ENCODE measurements around the gene NUP214. TPM values are rescaled to one million over a fixed set of nuclear protein-coding genes. Genes with fewer than 3 reads are reported as not detected.
"Not testable (repeated sequence)": the region's sequence is repeated elsewhere in the genome, so short reads cannot be mapped to it uniquely, and the experiment has no call there.

NUP214 gene
- total and polyA plus RNA-seq, 4 donors = 23.5 to 60.7 (median 37.8) TPM

DNA sequence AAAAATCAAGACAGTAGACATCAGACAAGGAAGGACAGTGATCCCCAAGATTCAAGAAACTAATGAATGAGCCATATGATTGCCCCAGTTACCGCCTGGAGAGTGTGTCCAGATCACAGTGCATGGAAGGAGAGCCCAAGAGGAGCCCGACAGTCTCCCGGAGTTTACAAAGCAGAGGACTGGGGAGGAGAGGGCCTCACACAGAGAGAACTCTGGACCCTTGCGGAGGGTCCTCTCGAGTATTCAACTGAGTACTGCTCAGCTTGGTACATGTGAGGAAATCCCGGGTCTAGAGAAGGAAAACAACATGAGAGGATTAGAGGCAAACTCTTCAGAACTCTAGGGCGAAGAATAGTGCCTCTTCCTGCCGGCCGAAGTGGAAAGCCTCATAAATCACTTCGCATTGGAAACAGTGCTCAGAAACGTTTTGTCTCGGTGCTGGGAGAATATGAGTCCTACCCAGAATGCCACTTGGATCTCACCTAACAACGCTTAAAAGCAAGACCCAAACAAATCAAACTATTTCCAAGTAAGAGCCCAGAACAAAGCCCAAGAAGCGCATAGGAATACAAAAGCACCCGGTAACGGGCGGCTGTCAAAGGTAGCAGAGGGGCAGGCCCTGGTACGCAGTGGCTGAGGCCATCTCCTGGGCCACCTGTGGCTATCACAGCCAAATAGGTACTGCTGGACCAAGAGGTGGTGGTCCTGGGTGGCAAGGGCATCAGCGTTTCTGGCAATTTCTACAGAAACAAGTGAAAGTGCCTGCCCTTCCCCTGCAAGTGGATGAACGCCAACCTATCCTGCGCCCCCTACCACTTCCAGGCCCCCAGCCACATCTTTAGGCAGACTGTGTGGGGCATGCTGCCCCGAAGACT is 114.9 kb downstream of the NUP214 start:
- peaks cover 0 to 3% (median 0%) of the 10 kb centered on the region in 4 donors for H3K9me3 ChIP-seq (ENCODE audit: control insufficient read depth in 4 of 4, insufficient read depth in 3 of 4, low read length in 3 of 4)
- no peak overlapping the region for H3K4me3 ChIP-seq
- no peak for DNase-seq
- no peaks in the 10 kb centered on the region for H3K27me3 ChIP-seq (ENCODE audit: control insufficient read depth in 3 of 3, insufficient read depth in 3 of 3, low read length in 2 of 3)
- 65 to 72% methylated on average over 22 of the region's 22 CpGs for WGBS, 2 donors
- H3K4me1 ChIP-seq (ENCODE audit: control insufficient read depth in 5 of 5, insufficient read depth in 5 of 5, low read length in 5 of 5) = peaks cover 0 to 23% (median 10%) of the 10 kb centered on the region in 5 donors
- no peak overlapping the region for H3K27ac ChIP-seq (ENCODE audit: low read depth in 1 of 2, low read length in 1 of 2)
- no peak for TF ChIP-seq CTCF (IDR thresholded peaks at IDR 0.05; ENCODE audit: control extremely low read depth, extremely low read depth)
- H3K9ac ChIP-seq (ENCODE audit: insufficient read depth in 1 of 2, low read length in 2 of 2) = no peak overlapping the region
- ATAC-seq (ENCODE audit: insufficient read depth, low FRiP score) = no peak
- H3K36me3 ChIP-seq (ENCODE audit: control insufficient read depth in 4 of 4, insufficient read depth in 4 of 4, low read length in 4 of 4) = no peaks in the 10 kb centered on the region

DNA sequence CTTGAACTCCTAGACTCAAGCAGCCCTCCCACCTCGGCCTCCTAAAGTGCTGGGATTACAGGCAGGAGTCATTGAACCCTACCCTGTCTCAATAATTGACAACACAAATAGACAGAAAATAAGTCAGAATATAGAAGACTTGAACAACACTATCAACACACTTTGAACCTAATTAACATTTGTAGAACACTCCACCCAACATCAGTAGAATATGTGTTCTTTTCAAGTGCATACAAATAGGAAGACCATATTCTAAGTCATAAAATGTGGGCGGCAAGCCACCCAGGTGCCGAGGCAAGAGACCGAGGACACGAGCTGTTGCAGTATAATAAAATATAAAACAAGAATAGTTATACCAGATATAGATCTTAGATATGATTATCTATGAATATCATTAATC is 118.9 kb downstream of the NUP214 start:
- H3K9ac ChIP-seq (ENCODE audit: insufficient read depth in 1 of 2, low read length in 2 of 2); H3K4me3 ChIP-seq; H3K36me3 ChIP-seq (ENCODE audit: control insufficient read depth in 4 of 4, insufficient read depth in 4 of 4, low read length in 4 of 4); H3K9me3 ChIP-seq (ENCODE audit: control insufficient read depth in 4 of 4, insufficient read depth in 3 of 4, low read length in 3 of 4); H3K4me1 ChIP-seq (ENCODE audit: control insufficient read depth in 5 of 5, insufficient read depth in 5 of 5, low read length in 5 of 5); H3K27me3 ChIP-seq (ENCODE audit: control insufficient read depth in 3 of 3, insufficient read depth in 3 of 3, low read length in 2 of 3); H3K27ac ChIP-seq (ENCODE audit: low read depth in 1 of 2, low read length in 1 of 2); DNase-seq; ATAC-seq (ENCODE audit: insufficient read depth, low FRiP score): not testable (repeated sequence)
- 94 to 96% methylated on average over 5 of the region's 5 CpGs for WGBS, 2 donors

GRCh38 chr9:131246618-131247017 is 121.2 kb downstream of the NUP214 start:
- Histone ChIP-seq H3K27me3 (ENCODE audit: control insufficient read depth in 3 of 3, insufficient read depth in 3 of 3, low read length in 2 of 3) (no peaks in the 10 kb centered on the region), H3K4me3 (no peak overlapping the region), H3K27ac (ENCODE audit: low read depth in 1 of 2, low read length in 1 of 2) (no peak overlapping the region), H3K4me1 (ENCODE audit: control insufficient read depth in 5 of 5, insufficient read depth in 5 of 5, low read length in 5 of 5) (no peaks in the 10 kb centered on the region), H3K9ac (ENCODE audit: insufficient read depth in 1 of 2, low read length in 2 of 2) (no peak overlapping the region), H3K36me3 (ENCODE audit: control insufficient read depth in 4 of 4, insufficient read depth in 4 of 4, low read length in 4 of 4) (no peaks in the 10 kb centered on the region), H3K9me3 (ENCODE audit: control insufficient read depth in 4 of 4, insufficient read depth in 3 of 4, low read length in 3 of 4) (no peaks in the 10 kb centered on the region)
- 94 to 95% methylated on average over 4 of the region's 4 CpGs for WGBS, 2 donors
- DNase-seq (no peak), ATAC-seq (ENCODE audit: insufficient read depth, low FRiP score) (no peak)
- no peak for TF ChIP-seq CTCF (IDR thresholded peaks at IDR 0.05; ENCODE audit: control extremely low read depth, extremely low read depth)

DNA sequence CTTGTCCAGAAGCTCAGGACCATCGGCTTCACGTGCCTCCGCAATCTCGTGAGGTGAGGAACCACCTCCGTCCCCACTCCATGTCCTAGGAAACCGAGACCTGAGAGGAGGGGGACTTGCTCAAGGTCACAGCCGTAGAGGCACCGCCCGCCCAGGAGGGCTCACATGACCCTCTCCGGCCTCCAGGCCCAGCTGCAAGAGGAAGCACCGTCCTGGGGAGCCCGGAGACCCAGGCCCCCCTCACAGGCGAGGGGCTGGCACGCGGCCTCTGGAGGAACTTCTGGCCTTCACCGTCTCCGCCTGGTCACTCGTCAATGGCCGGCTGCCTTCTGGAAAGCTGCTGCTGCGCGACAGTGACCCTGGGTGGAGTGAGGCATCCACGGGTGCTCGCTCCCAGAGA is 126.7 kb downstream of the NUP214 start:
- H3K4me1 ChIP-seq (ENCODE audit: control insufficient read depth in 5 of 5, insufficient read depth in 5 of 5, low read length in 5 of 5) = peaks cover 0 to 8% (median 3%) of the 10 kb centered on the region in 5 donors
- DNase-seq (no peak), ATAC-seq (ENCODE audit: insufficient read depth, low FRiP score) (no peak)
- peak overlapping the region in 1 of 2 donors; percentile 37 for H3K27ac ChIP-seq (ENCODE audit: low read depth in 1 of 2, low read length in 1 of 2)
- no peak for TF ChIP-seq CTCF (IDR thresholded peaks at IDR 0.05; ENCODE audit: control extremely low read depth, extremely low read depth)
- no peaks in the 10 kb centered on the region for H3K9me3 ChIP-seq (ENCODE audit: control insufficient read depth in 4 of 4, insufficient read depth in 3 of 4, low read length in 3 of 4)
- no peak overlapping the region for H3K4me3 ChIP-seq
- no peaks in the 10 kb centered on the region for H3K36me3 ChIP-seq (ENCODE audit: control insufficient read depth in 4 of 4, insufficient read depth in 4 of 4, low read length in 4 of 4)
- 51 to 74% methylated on average over 22 to 23 of the region's 23 CpGs for WGBS, 2 donors
- H3K9ac ChIP-seq (ENCODE audit: insufficient read depth in 1 of 2, low read length in 2 of 2) = no peak overlapping the region
- H3K27me3 ChIP-seq (ENCODE audit: control insufficient read depth in 3 of 3, insufficient read depth in 3 of 3, low read length in 2 of 3) = no peaks in the 10 kb centered on the region

Measured in lung (tissue), 12 donors.